GM12878 (cell line): ENCODE measurements around the gene MEGF9. TPM values are rescaled to one million over a fixed set of nuclear protein-coding genes. Genes with fewer than 3 reads are reported as not detected.

ENCODE experiments used
- ATAC-seq: fragments of 200-7000 bp; cut with Tn5 transposase; 3 replicates; pipeline ENCODE4 v1.9.1; 2020; ENCODE audit warnings: mild to moderate bottlenecking, moderate library complexity
- BruUV-seq: library from RNA; stranded (reverse); fragments of 400-500 nt; replicated peaks from 2 replicates; lab custom pipeline; 2021; lab: Mats Ljungman, UMichigan
- CTCF ChIA-PET: fragments of 300-600 bp; sonication (Branson Sonifier 250); formaldehyde crosslinking; extraction: SDS; loops from one replicate; lab custom pipeline; 2021; ENCODE audit warnings: inconsistent platforms; lab: Yijun Ruan, JAX
- POLR2A ChIA-PET: fragments of 350-600 bp; formaldehyde crosslinking; extraction: SDS; loops from one replicate; lab custom pipeline; 2021; ENCODE audit warnings: inconsistent platforms; lab: Charles Lee
- RAD21 ChIA-PET: fragments of 300-600 bp; sonication (Branson Sonifier 250); formaldehyde crosslinking; loops from one replicate; lab custom pipeline; 2023; ENCODE audit warnings: antibody characterized with exemption; ENCODE audit not compliant: unreplicated experiment; lab: Charles Lee
- SMC1A ChIA-PET: fragments of 300-600 bp; sonication (Branson Sonifier 250); formaldehyde crosslinking; loops from one replicate; lab custom pipeline; 2023; ENCODE audit not compliant: unreplicated experiment, uncharacterized antibody; lab: Charles Lee
- DNase-seq: peaks from one replicate; pipeline ENCODE4 v3.0.0-alpha.2; 2011; ENCODE audit warnings: low read depth, low spot score
- FAIRE-seq: peaks from 3 replicates; lab custom pipeline; 2011; peaks lifted over from hg19 to GRCh38; lab: Jason Lieb, UNC
- H2AFZ ChIP-seq: 2 replicates; pipeline ENCODE4 v1.6.0; 2011; ENCODE audit warnings: low read depth, low read length, control low read depth; ENCODE audit not compliant: control insufficient read depth
- H3K27ac ChIP-seq: 2 replicates; pipeline ENCODE4 v1.5.1; 2011; ENCODE audit warnings: control low read depth; ENCODE audit not compliant: control insufficient read depth, insufficient read depth
- H3K27me3 ChIP-seq, 2 experiments: replicated peaks in 1 of 2; 2 replicates each; pipeline versions ENCODE4 v1.6.0 to v1.6.1; 2011; ENCODE audit warnings: low read length in 1 of 2; ENCODE audit not compliant: control insufficient read depth in 2 of 2, insufficient read depth in 2 of 2
- H3K36me3 ChIP-seq, 2 experiments: 2 replicates each; pipeline ENCODE4 v1.5.1; 2011; ENCODE audit warnings: low read length in 1 of 2; ENCODE audit not compliant: control insufficient read depth in 2 of 2, insufficient read depth in 2 of 2
- H3K4me1 ChIP-seq: 2 replicates; pipeline ENCODE4 v1.6.1; 2011; ENCODE audit warnings: mild to moderate bottlenecking, low read length, moderate library complexity, mixed read lengths; ENCODE audit not compliant: control insufficient read depth, insufficient read depth
- H3K4me2 ChIP-seq: 2 replicates; pipeline ENCODE4 v1.6.0; 2011; ENCODE audit warnings: control low read depth; ENCODE audit not compliant: control insufficient read depth, insufficient read depth
- H3K4me3 ChIP-seq: fragments of 200-600 bp; sonication (generic); 2 replicates; pipeline ENCODE4 v1.5.1; 2016
- H3K79me2 ChIP-seq: 2 replicates; pipeline ENCODE4 v1.6.0; 2011; ENCODE audit warnings: low read length; ENCODE audit not compliant: control insufficient read depth, insufficient read depth
- H3K9ac ChIP-seq: 2 replicates; pipeline ENCODE4 v1.8.0; 2011; ENCODE audit warnings: low read length, control low read depth, mixed read lengths; ENCODE audit not compliant: control insufficient read depth, insufficient read depth
- H3K9me3 ChIP-seq: replicated peaks from 3 replicates; pipeline ENCODE4 v1.5.1; 2011; ENCODE audit warnings: mild to moderate bottlenecking, low read length; ENCODE audit not compliant: control insufficient read depth, insufficient read depth
- H4K20me1 ChIP-seq: 2 replicates; pipeline ENCODE4 v1.6.0; 2011; ENCODE audit not compliant: control insufficient read depth, insufficient read depth
- HDAC2 ChIP-seq: fragments of 200-600 bp; sonication (generic); IDR thresholded peaks from 2 replicates; pipeline ENCODE4 v1.6.1; 2017
- KAT2A ChIP-seq: conservative IDR thresholded peaks from 2 replicates; pipeline ENCODE4 v1.6.1; 2011; ENCODE audit warnings: low read depth, low read length; ENCODE audit not compliant: control insufficient read depth
- NR2F1 ChIP-seq: fragments of 450-650 bp; conservative IDR thresholded peaks from 2 replicates; pipeline ENCODE4 v1.6.1; 2017; ENCODE audit warnings: mild to moderate bottlenecking
- RB1 ChIP-seq: fragments of 450-650 bp; formaldehyde crosslinking; IDR thresholded peaks from 2 replicates; pipeline ENCODE4 v1.6.1; 2017; ENCODE audit warnings: mild to moderate bottlenecking, borderline replicate concordance
- WGBS: methylation state at CpG from one replicate; pipeline ENCODE4 v1.1.6; 2016; ENCODE audit warnings: low lambda C conversion rate; ENCODE audit not compliant: insufficient replicate concordance, insufficient coverage; ENCODE audit errors: missing lambda C conversion rate; 5-methylcytosine and 5-hydroxymethylcytosine counted together
- in situ Hi-C: fragments of 300-500 bp; cut with MboI; formaldehyde crosslinking; loops from 9 replicates; pipeline ENCODE4 v1.14.3; 2018; ENCODE audit warnings: mixed read lengths
- intact Hi-C: fragments of 100-400 bp; cut with micrococcal nuclease; formaldehyde crosslinking; loops from one replicate; pipeline ENCODE4 v1.14.2; 2022; ENCODE audit not compliant: unreplicated experiment
- polyA plus RNA-seq, 11 experiments: library from polyadenylated mRNA; depleted of rRNA in 4 of 11; unstranded in 6 of 11; stranded (reverse) in 5 of 11; fragments of >200 nt; fragmentation: Nextera tagmentation in 4 of 11; fragmentation: Illumina TruSeq in 1 of 11; extraction: Ambion mirVana in 4 of 11; extraction: Trizol in 1 of 11; gene quantifications; 1 replicate in 1 of 11; 2 replicates in 10 of 11; pipeline versions ENCODE4 v1.2.1 to v1.2.3, GENCODE V29; 2011 to 2016; ENCODE audit warnings: inconsistent platforms in 2 of 11, missing spikeins in 2 of 11, low read depth in 1 of 11
- total RNA-seq, 4 experiments: library from RNA; depleted of rRNA in 3 of 4; stranded (reverse); fragments of >200 nt in 3 of 4; fragmentation: Illumina TruSeq in 1 of 4; extraction: Trizol in 1 of 4; gene quantifications; 2 replicates each; pipeline versions ENCODE4 v1.2.1 to v1.2.3, GENCODE V29; 2013 to 2021
- TF ChIP-seq, protein P1 (sequence below): IDR thresholded peaks from 2 replicates; pipeline ENCODE4 v1.6.1; 2012; ENCODE audit warnings: low read depth, low read length, improper control_type of control experiment
- TF ChIP-seq, protein P2 (sequence below): fragments of 450-650 bp; formaldehyde crosslinking; IDR thresholded peaks from 2 replicates; pipeline ENCODE4 v1.5.0; 2022; ENCODE audit warnings: mild to moderate bottlenecking, missing genetic modification characterization
- TF ChIP-seq, protein P3 (sequence below): IDR thresholded peaks from 2 replicates; pipeline ENCODE4 v1.6.1; 2012; ENCODE audit warnings: low read depth, low read length, improper control_type of control experiment

Gene MEGF9
- total and polyA plus RNA-seq, 10 of the 15 experiments (the other 5 are each of a cell fraction or from before 2014, with no cell fraction given) = 0.71 to 5.1 (median 2.6) TPM

DNA sequence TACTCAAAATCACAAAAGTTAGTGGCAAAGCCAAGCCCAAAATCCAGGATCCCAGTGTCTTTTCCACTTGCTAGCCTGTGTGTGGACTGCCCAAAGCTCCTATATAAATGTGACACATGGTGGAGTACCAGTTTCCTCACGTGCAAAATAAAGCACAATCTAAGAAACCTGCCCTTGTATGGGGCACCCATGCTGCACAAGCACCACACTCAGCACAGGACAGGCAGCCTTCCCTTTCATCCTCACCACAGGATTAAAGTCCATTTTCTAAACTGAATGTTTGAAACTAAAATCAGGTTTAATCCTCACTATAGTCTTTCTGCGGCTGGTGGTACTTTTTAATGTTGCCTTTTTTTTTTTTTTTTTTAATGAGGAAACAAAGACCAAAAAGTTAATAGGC is 139.8 kb downstream of the MEGF9 start:
- Histone ChIP-seq H3K4me3 (no peak overlapping the region), H3K9ac (no peak overlapping the region), H4K20me1 (no peaks in the 10 kb centered on the region), H3K36me3 (peaks cover 8 to 16% of the 10 kb centered on the region in 2 experiments; a peak in 3 of 4 replicates), H3K27me3 (no peaks in the 10 kb centered on the region), H3K4me2 (no peak overlapping the region), H3K4me1 (peaks cover 8% of the 10 kb centered on the region), H3K9me3 (no peaks in the 10 kb centered on the region), H2AFZ (no peak overlapping the region), H3K27ac (no peak overlapping the region)
- intact Hi-C loops (no loop called here), in situ Hi-C loops (no loop called here)
- no peak for FAIRE-seq
- ChIA-PET SMC1A (no interaction called here), POLR2A (no interaction called here), CTCF (no interaction called here), RAD21 (no interaction called here)
- DNase-seq = no peak
- 97% methylated on average over 2 of the region's 2 CpGs for WGBS
- peak; percentile 41 for ATAC-seq
- BruUV-seq = no TSS peak
- TF ChIP-seq, protein P1, sequence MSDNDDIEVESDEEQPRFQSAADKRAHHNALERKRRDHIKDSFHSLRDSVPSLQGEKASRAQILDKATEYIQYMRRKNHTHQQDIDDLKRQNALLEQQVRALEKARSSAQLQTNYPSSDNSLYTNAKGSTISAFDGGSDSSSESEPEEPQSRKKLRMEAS = no peak
- TF ChIP-seq, protein P2, sequence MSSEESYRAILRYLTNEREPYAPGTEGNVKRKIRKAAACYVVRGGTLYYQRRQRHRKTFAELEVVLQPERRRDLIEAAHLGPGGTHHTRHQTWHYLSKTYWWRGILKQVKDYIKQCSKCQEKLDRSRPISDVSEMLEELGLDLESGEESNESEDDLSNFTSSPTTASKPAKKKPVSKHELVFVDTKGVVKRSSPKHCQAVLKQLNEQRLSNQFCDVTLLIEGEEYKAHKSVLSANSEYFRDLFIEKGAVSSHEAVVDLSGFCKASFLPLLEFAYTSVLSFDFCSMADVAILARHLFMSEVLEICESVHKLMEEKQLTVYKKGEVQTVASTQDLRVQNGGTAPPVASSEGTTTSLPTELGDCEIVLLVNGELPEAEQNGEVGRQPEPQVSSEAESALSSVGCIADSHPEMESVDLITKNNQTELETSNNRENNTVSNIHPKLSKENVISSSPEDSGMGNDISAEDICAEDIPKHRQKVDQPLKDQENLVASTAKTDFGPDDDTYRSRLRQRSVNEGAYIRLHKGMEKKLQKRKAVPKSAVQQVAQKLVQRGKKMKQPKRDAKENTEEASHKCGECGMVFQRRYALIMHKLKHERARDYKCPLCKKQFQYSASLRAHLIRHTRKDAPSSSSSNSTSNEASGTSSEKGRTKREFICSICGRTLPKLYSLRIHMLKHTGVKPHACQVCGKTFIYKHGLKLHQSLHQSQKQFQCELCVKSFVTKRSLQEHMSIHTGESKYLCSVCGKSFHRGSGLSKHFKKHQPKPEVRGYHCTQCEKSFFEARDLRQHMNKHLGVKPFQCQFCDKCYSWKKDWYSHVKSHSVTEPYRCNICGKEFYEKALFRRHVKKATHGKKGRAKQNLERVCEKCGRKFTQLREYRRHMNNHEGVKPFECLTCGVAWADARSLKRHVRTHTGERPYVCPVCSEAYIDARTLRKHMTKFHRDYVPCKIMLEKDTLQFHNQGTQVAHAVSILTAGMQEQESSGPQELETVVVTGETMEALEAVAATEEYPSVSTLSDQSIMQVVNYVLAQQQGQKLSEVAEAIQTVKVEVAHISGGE = no peak
- TF ChIP-seq, protein P3, sequence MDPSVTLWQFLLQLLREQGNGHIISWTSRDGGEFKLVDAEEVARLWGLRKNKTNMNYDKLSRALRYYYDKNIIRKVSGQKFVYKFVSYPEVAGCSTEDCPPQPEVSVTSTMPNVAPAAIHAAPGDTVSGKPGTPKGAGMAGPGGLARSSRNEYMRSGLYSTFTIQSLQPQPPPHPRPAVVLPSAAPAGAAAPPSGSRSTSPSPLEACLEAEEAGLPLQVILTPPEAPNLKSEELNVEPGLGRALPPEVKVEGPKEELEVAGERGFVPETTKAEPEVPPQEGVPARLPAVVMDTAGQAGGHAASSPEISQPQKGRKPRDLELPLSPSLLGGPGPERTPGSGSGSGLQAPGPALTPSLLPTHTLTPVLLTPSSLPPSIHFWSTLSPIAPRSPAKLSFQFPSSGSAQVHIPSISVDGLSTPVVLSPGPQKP = no peak
- no peak for TF ChIP-seq RB1
- TF ChIP-seq HDAC2 = no peak
- no peak for TF ChIP-seq KAT2A
- no peak for TF ChIP-seq NR2F1
- TF ChIP-seq, all 136 proteins: peak for 0
- H3K79me2 ChIP-seq = peaks cover 33% of the 10 kb centered on the region
